Caco-2 (cell line): ENCODE measurements around the gene RAET1L. TPM values are rescaled to one million over a fixed set of nuclear protein-coding genes. Genes with fewer than 3 reads are reported as not detected.

Source experiments
- BruUV-seq: library from RNA; stranded (reverse); fragments of 400-500 nt; replicated peaks from 2 replicates; lab custom pipeline; 2021; lab: Mats Ljungman, UMichigan
- CTCF ChIA-PET: fragments of 300-600 bp; sonication (Branson Sonifier 250); formaldehyde crosslinking; loops from one replicate; lab custom pipeline; 2022; ENCODE audit warnings: antibody characterized with exemption; lab: Charles Lee
- POLR2A ChIA-PET: fragments of 300-600 bp; sonication (Branson Sonifier 250); formaldehyde crosslinking; loops from one replicate; lab custom pipeline; 2022; ENCODE audit warnings: antibody characterized with exemption; lab: Charles Lee
- DNase-seq, 2 experiments: peaks; one replicate each; pipeline versions ENCODE4 v3.0.0 to v3.0.0-alpha.2; 2020 to 2022
- H3K27me3 ChIP-seq: replicated peaks from 2 replicates; pipeline ENCODE4 v1.6.0; 2011; ENCODE audit warnings: low read length; ENCODE audit not compliant: control insufficient read depth, insufficient read depth
- H3K36me3 ChIP-seq: 2 replicates; pipeline ENCODE4 v1.5.1; 2011; ENCODE audit warnings: low read length; ENCODE audit not compliant: control insufficient read depth, insufficient read depth
- H3K4me1 ChIP-seq: fragments of 250-450 bp; sonication (Bioruptor Pico); 2 replicates; pipeline ENCODE4 v1.5.1; 2020; ENCODE audit warnings: mild to moderate bottlenecking
- H3K4me3 ChIP-seq: 2 replicates; pipeline ENCODE4 v1.5.1; 2011; ENCODE audit warnings: low read depth, mild to moderate bottlenecking, control low read depth, low read length
- H3K9me3 ChIP-seq: fragments of 250-450 bp; sonication (Bioruptor Pico); 2 replicates; pipeline ENCODE4 v1.5.1; 2020; ENCODE audit warnings: mild to moderate bottlenecking, moderate library complexity
- H3K27ac Mint-ChIP-seq: one replicate; pipeline ENCODE4 v1.8.0; 2022; ENCODE audit warnings: mixed read lengths; ENCODE audit not compliant: unreplicated experiment
- H3K27me3 Mint-ChIP-seq: one replicate; pipeline ENCODE4 v1.8.0; 2022; ENCODE audit warnings: mixed read lengths; ENCODE audit not compliant: insufficient read depth, unreplicated experiment
- H3K36me3 Mint-ChIP-seq: one replicate; pipeline ENCODE4 v1.8.0; 2022; ENCODE audit warnings: mild to moderate bottlenecking, mixed read lengths; ENCODE audit not compliant: insufficient read depth, unreplicated experiment
- H3K4me1 Mint-ChIP-seq: one replicate; pipeline ENCODE4 v1.8.0; 2022; ENCODE audit warnings: low read depth, mixed read lengths; ENCODE audit not compliant: unreplicated experiment
- H3K4me3 Mint-ChIP-seq: one replicate; pipeline ENCODE4 v1.8.0; 2022; ENCODE audit warnings: mild to moderate bottlenecking, moderate library complexity, mixed read lengths; ENCODE audit not compliant: unreplicated experiment
- H3K9me3 Mint-ChIP-seq: one replicate; pipeline ENCODE4 v1.8.0; 2022; ENCODE audit warnings: mixed read lengths; ENCODE audit not compliant: unreplicated experiment
- intact Hi-C: fragments of 100-400 bp; cut with micrococcal nuclease; formaldehyde crosslinking; loops from one replicate; pipeline ENCODE4 v1.10.0; 2022; ENCODE audit not compliant: unreplicated experiment
- total RNA-seq: library from RNA; stranded (reverse); gene quantifications from 2 replicates; pipeline ENCODE4 v1.2.3, GENCODE V29; 2022
- TF ChIP-seq, protein P1 (sequence below), 2 experiments: fragments of 200-600 bp in 1 of 2; IDR thresholded peaks; 1 replicate in 1 of 2; 2 replicates in 1 of 2; pipeline versions ENCODE4 v1.5.1 to v1.8.0; 2011 to 2022; ENCODE audit warnings: antibody characterized with exemption in 1 of 2, control low read depth in 1 of 2, inconsistent platforms in 1 of 2, low read depth in 1 of 2, low read length in 1 of 2, mild to moderate bottlenecking in 1 of 2, moderate library complexity in 1 of 2; ENCODE audit not compliant: insufficient read depth in 1 of 2, severe bottlenecking in 1 of 2, unreplicated experiment in 1 of 2

Gene RAET1L
- total RNA-seq, 1 experiment from 2014 or later: not detected

DNA sequence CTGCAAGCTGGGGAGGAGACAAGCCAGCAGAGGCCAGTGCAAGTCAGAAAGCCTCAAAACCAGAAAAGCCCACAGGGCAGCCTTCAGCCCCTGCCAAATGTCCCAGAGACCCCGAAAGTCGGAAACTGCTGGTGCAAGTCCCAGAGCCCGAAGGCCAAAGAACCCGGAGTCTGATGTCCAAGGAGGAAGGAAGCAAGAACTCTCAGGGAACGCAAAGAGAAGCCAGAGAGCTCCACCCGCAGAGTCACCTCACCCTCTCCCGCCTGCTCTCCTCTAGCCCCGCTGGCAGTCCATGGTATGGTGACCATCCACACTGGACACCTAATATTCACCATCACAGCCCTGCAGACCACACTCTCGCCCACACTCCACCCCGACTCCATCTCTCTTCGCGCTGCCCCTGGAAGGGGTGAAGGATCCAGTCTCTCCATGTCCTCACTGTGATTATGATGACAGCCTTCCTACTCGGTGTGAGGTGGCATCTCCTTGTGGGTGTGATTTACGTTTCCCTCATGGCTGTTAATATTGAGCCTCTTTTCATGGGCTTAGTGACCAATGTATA is 33.0 kb upstream of the RAET1L start:
- Mint-ChIP-seq H3K4me1 (no peaks in the 10 kb centered on the region), H3K36me3 (no peaks in the 10 kb centered on the region), H3K4me3 (no peak overlapping the region), H3K9me3 (peaks cover 18% of the 10 kb centered on the region), H3K27ac (no peak overlapping the region), H3K27me3 (peaks cover 32% of the 10 kb centered on the region)
- no peak for DNase-seq
- no peaks in the 10 kb centered on the region for H3K27me3 ChIP-seq
- no peaks in the 10 kb centered on the region for H3K4me1 ChIP-seq
- no peaks in the 10 kb centered on the region for H3K36me3 ChIP-seq
- TF ChIP-seq, protein P1, sequence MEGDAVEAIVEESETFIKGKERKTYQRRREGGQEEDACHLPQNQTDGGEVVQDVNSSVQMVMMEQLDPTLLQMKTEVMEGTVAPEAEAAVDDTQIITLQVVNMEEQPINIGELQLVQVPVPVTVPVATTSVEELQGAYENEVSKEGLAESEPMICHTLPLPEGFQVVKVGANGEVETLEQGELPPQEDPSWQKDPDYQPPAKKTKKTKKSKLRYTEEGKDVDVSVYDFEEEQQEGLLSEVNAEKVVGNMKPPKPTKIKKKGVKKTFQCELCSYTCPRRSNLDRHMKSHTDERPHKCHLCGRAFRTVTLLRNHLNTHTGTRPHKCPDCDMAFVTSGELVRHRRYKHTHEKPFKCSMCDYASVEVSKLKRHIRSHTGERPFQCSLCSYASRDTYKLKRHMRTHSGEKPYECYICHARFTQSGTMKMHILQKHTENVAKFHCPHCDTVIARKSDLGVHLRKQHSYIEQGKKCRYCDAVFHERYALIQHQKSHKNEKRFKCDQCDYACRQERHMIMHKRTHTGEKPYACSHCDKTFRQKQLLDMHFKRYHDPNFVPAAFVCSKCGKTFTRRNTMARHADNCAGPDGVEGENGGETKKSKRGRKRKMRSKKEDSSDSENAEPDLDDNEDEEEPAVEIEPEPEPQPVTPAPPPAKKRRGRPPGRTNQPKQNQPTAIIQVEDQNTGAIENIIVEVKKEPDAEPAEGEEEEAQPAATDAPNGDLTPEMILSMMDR (IDR thresholded peaks at IDR 0.05; ENCODE audit: insufficient read depth in 1 of 2, low read depth in 1 of 2, low read length in 1 of 2, severe bottlenecking in 1 of 2, unreplicated experiment in 1 of 2): no peak
- intact Hi-C loops: no loop called here
- POLR2A ChIA-PET: no interaction called here
- no peaks in the 10 kb centered on the region for H3K9me3 ChIP-seq
- no TSS peak for BruUV-seq
- CTCF ChIA-PET: no interaction called here
- no peak overlapping the region for H3K4me3 ChIP-seq

DNA sequence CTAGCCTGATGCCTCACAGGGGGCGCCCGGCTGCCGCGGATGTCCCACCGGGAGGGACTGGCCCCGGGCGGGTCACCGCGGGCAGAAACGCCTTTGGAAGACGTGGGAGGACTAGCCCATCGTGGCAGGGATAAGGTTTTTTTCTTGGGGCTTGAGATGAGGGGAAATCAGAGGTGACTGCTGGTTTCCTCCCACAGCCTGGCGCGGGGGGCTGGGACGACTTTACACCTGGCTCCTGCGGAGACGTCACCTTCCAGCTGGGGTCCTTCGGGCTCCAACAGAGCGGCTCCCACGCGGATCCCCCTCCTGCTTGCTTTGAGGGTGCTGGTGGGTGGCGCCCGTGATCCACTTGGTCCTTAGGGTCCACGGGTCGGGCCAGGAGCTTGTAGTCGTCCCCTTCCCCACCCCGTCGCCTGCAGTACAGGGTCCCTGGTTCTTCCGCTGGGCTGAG is 32.2 kb upstream of the RAET1L start:
- Histone ChIP-seq H3K27me3 (no peaks in the 10 kb centered on the region), H3K4me3 (no peak overlapping the region), H3K4me1 (no peaks in the 10 kb centered on the region), H3K36me3 (no peaks in the 10 kb centered on the region), H3K9me3 (no peaks in the 10 kb centered on the region)
- no peaks in the 10 kb centered on the region for H3K36me3 Mint-ChIP-seq
- H3K4me3 Mint-ChIP-seq: no peak overlapping the region
- BruUV-seq: no TSS peak
- peaks cover 39% of the 10 kb centered on the region for H3K27me3 Mint-ChIP-seq
- no peaks in the 10 kb centered on the region for H3K4me1 Mint-ChIP-seq
- H3K27ac Mint-ChIP-seq: no peak overlapping the region
- no peak for DNase-seq
- ChIA-PET CTCF (no interaction called here), POLR2A (no interaction called here)
- TF ChIP-seq, protein P1 (IDR thresholded peaks at IDR 0.05; ENCODE audit: insufficient read depth in 1 of 2, low read depth in 1 of 2, low read length in 1 of 2, severe bottlenecking in 1 of 2, unreplicated experiment in 1 of 2): no peak
- peaks cover 18% of the 10 kb centered on the region for H3K9me3 Mint-ChIP-seq
- intact Hi-C loops: no loop called here

DNA sequence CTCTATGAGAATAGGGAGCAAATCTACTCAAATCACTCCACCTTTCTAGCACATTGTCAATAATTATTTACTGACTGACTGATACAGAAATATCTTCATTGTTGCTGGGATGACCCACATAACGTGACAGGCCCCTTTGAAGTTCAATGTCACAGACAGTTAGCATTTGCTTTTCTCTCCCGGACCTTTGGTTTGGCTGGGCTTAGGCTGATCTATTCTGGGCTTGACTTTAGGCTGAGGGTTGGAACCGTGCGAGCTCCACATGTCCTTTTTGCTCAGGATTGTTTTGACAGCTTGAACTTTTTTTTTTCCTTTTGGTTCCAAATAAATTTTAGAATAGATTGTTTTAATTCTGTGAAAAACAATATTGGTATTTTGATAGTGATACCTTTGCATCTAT is 31.6 kb upstream of the RAET1L start:
- Mint-ChIP-seq H3K4me3 (no peak overlapping the region), H3K9me3 (peaks cover 18% of the 10 kb centered on the region), H3K36me3 (no peaks in the 10 kb centered on the region), H3K4me1 (no peaks in the 10 kb centered on the region), H3K27ac (no peak overlapping the region), H3K27me3 (peaks cover 45% of the 10 kb centered on the region)
- intact Hi-C loops: no loop called here
- CTCF ChIA-PET: no interaction called here
- Histone ChIP-seq H3K4me3 (no peak overlapping the region), H3K36me3 (no peaks in the 10 kb centered on the region), H3K27me3 (no peaks in the 10 kb centered on the region), H3K4me1 (no peaks in the 10 kb centered on the region), H3K9me3 (no peaks in the 10 kb centered on the region)
- no peak for DNase-seq
- BruUV-seq: no TSS peak
- TF ChIP-seq, protein P1 (IDR thresholded peaks at IDR 0.05; ENCODE audit: insufficient read depth in 1 of 2, low read depth in 1 of 2, low read length in 1 of 2, severe bottlenecking in 1 of 2, unreplicated experiment in 1 of 2): no peak
- POLR2A ChIA-PET: no interaction called here
